Osteoblast (primary cell): ENCODE results near the gene REEP5. TPM values are rescaled to one million over a fixed set of nuclear protein-coding genes. Genes with fewer than 3 reads are reported as not detected.

Experiments used
- DNase-seq: peaks from one replicate; pipeline ENCODE4 v3.0.0; 2011; ENCODE audit warnings: low spot score, mixed read lengths; ENCODE audit not compliant: insufficient read length; ENCODE audit errors: missing footprints
- H2AFZ ChIP-seq: 2 replicates; pipeline ENCODE4 v1.6.0; 2011; ENCODE audit warnings: mild to moderate bottlenecking, low read length
- H3K27ac ChIP-seq: 2 replicates; pipeline ENCODE4 v1.5.1; 2011; ENCODE audit warnings: mild to moderate bottlenecking, low read depth, low read length, moderate library complexity
- H3K27me3 ChIP-seq: 2 replicates; pipeline ENCODE4 v1.6.0; 2012; ENCODE audit warnings: mild to moderate bottlenecking, control low read depth, inconsistent platforms, low read length, moderate library complexity; ENCODE audit not compliant: insufficient read depth
- H3K36me3 ChIP-seq: 2 replicates; pipeline ENCODE4 v1.5.1; 2011; ENCODE audit warnings: mild to moderate bottlenecking, low read length, control low read depth, moderate library complexity; ENCODE audit not compliant: insufficient read depth
- H3K4me1 ChIP-seq: 2 replicates; pipeline ENCODE4 v1.5.1; 2011; ENCODE audit warnings: mild to moderate bottlenecking, low read length, control low read depth, moderate library complexity; ENCODE audit not compliant: insufficient read depth
- H3K4me2 ChIP-seq: 2 replicates; pipeline ENCODE4 v1.6.0; 2011; ENCODE audit warnings: mild to moderate bottlenecking, low read length; ENCODE audit not compliant: insufficient read depth
- H3K4me3 ChIP-seq: fragments of 200-600 bp; sonication (generic); 3 replicates; pipeline ENCODE4 v1.5.1; 2012; ENCODE audit warnings: mild to moderate bottlenecking, low read length, inconsistent platforms; ENCODE audit not compliant: insufficient read depth
- H3K79me2 ChIP-seq: 2 replicates; pipeline ENCODE4 v1.6.0; 2012; ENCODE audit warnings: mild to moderate bottlenecking, low read length, control low read depth, inconsistent platforms; ENCODE audit not compliant: insufficient read depth
- H3K9me3 ChIP-seq: 2 replicates; pipeline ENCODE4 v1.5.1; 2011; ENCODE audit warnings: low read depth, low read length, control low read depth
- H4K20me1 ChIP-seq: 2 replicates; pipeline ENCODE4 v1.6.0; 2012; ENCODE audit warnings: mild to moderate bottlenecking, low read length, control low read depth; ENCODE audit not compliant: insufficient read depth
- CTCF ChIP-seq: IDR thresholded peaks from 2 replicates; pipeline ENCODE4 v1.5.1; 2011; ENCODE audit warnings: mild to moderate bottlenecking, low read depth, low read length, moderate library complexity; ENCODE audit errors: extremely low read depth
- total RNA-seq: library from RNA; depleted of rRNA; stranded (reverse); fragments of >200 nt; gene quantifications from 2 replicates; pipeline ENCODE4 v1.2.3, GENCODE V29; 2012

REEP5 gene
- total RNA-seq, 1 donor: 37.3 TPM

GRCh38 chr5:112923988-112924387 is 2.0 kb upstream of the REEP5 start:
- Histone ChIP-seq H3K4me3 (no peak overlapping the region), H3K36me3 (peaks cover 11% of the 10 kb centered on the region), H3K4me2 (no peak overlapping the region), H4K20me1 (no peaks in the 10 kb centered on the region), H3K27ac (no peak overlapping the region), H2AFZ (no peak overlapping the region), H3K27me3 (no peaks in the 10 kb centered on the region), H3K4me1 (peaks cover 10% of the 10 kb centered on the region), H3K9me3 (no peaks in the 10 kb centered on the region), H3K79me2 (peaks cover 24% of the 10 kb centered on the region)
- no peak for DNase-seq
- TF ChIP-seq CTCF: no peak

- Histone ChIP-seq H4K20me1 (peaks cover 2% of the 10 kb centered on the region), H3K4me1 (peaks cover 10% of the 10 kb centered on the region), H3K27me3 (no peaks in the 10 kb centered on the region), H3K4me3 (no peak overlapping the region), H3K9me3 (no peaks in the 10 kb centered on the region), H3K79me2 (peaks cover 30% of the 10 kb centered on the region), H3K4me2 (peak overlapping the region; percentile 97), H3K27ac (no peak overlapping the region), H3K36me3 (peaks cover 14% of the 10 kb centered on the region), H2AFZ (peak overlapping the region; percentile 16)
- DNase-seq: no peak
- TF ChIP-seq CTCF: no peak
These were observed 1.3 kb upstream of the REEP5 start for GRCh38 chr5:112923148-112923917.

GRCh38 chr5:112921026-112921832 is 798 bp downstream of the REEP5 start:
- H3K27me3 ChIP-seq: no peaks in the 10 kb centered on the region
- peak; percentile 94 for DNase-seq
- peaks cover 2% of the 10 kb centered on the region for H4K20me1 ChIP-seq
- H3K79me2 ChIP-seq: peaks cover 48% of the 10 kb centered on the region
- H3K36me3 ChIP-seq: peaks cover 27% of the 10 kb centered on the region
- H2AFZ ChIP-seq: peak overlapping the region; percentile 92
- H3K27ac ChIP-seq: peak overlapping the region; percentile 77
- peak overlapping the region; percentile 95 for H3K4me3 ChIP-seq
- TF ChIP-seq CTCF: no peak
- peaks cover 11% of the 10 kb centered on the region for H3K4me1 ChIP-seq
- peak overlapping the region; percentile 97 for H3K4me2 ChIP-seq
- no peaks in the 10 kb centered on the region for H3K9me3 ChIP-seq

- no peaks in the 10 kb centered on the region for H3K27me3 ChIP-seq
- H3K9me3 ChIP-seq: no peaks in the 10 kb centered on the region
- H3K4me1 ChIP-seq: peaks cover 20% of the 10 kb centered on the region
- no peak overlapping the region for H2AFZ ChIP-seq
- no peak overlapping the region for H3K4me2 ChIP-seq
- H3K36me3 ChIP-seq: peaks cover 31% of the 10 kb centered on the region
- H3K27ac ChIP-seq: no peak overlapping the region
- no peak for DNase-seq
- H3K79me2 ChIP-seq: peaks cover 49% of the 10 kb centered on the region
- H4K20me1 ChIP-seq: peaks cover 2% of the 10 kb centered on the region
- no peak for TF ChIP-seq CTCF
- H3K4me3 ChIP-seq: no peak overlapping the region
These were observed 2.1 kb downstream of the REEP5 start for GRCh38 chr5:112919972-112920371.
